NCI-H82 treated with DMSO at 0.1 percent for 48 hours (cell line): ENCODE results near the gene CEACAM3.
A peak's percentile ranks its signal among the peaks of the same experiment; 100 is the strongest.

Experiments used
- DNase-seq: peaks from one replicate; lab custom pipeline; 2025; ENCODE audit not compliant: unreplicated experiment; lab: John Stamatoyannopoulos, UW

Gene CEACAM3

GRCh38 chr19:41843371-41843770 is 47.0 kb downstream of the CEACAM3 start:
- no peak for DNase-seq

GRCh38 chr19:41844601-41845000 is 48.2 kb downstream of the CEACAM3 start, which contains the start of gene LYPD4:
LYPD4 (minus strand) TSS chr19:41844683; CDS start chr19:41839285, 5,398 bp downstream.
- DNase-seq: no peak

DNA sequence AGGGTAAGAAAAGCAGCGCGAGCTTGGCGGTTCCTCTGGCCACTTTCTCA is 48.4 kb downstream of the CEACAM3 start, which contains the start of gene DMRTC2:
Gene DMRTC2 (plus strand): TSS at position 42 of the 50 bp plus-strand sequence. CDS start 2,387 bp downstream, outside the sequence.
- DNase-seq: no peak

GRCh38 chr19:41845051-41845590 is 48.7 kb downstream of the CEACAM3 start:
- no peak for DNase-seq

DNA sequence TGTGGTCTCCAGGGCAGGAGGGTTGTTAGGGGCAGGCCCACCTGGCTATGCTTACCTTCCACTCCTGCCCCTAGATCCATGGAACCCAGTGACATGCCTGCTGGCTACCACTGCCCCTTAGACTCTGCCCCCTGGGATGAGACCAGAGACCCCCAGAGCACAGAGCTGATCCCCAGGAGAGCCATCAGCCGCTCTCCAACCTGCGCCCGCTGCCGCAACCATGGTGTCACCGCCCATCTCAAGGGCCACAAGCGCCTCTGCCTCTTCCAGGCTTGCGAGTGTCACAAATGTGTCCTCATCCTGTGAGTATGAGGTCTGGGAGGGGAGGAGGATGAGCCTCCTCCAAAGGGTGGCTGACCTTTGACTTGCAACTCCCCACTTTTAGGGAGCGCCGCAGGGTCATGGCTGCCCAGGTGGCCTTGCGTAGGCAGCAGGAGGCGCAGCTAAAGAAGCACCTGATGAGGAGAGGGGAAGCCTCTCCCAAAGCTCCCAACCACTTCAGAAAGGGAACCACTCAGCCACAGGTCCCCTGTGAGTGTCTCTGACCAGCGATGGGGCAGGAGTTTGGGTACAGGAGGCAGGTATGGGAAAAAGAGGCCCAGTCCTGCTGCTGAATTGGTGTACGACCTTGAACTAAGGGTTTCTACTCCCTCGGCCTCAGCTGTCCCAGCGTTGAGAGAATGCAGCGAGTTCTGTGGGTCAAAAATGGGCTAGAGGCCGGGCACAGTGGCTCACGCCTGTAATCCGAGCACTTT is 51.1 kb downstream of the CEACAM3 start:
- no peak for DNase-seq

- DNase-seq: no peak
Measured at GRCh38 chr19:41848666-41849065, 52.3 kb downstream of the CEACAM3 start.

GRCh38 chr19:41849067-41849466 is 52.7 kb downstream of the CEACAM3 start:
- DNase-seq: no peak

DNA sequence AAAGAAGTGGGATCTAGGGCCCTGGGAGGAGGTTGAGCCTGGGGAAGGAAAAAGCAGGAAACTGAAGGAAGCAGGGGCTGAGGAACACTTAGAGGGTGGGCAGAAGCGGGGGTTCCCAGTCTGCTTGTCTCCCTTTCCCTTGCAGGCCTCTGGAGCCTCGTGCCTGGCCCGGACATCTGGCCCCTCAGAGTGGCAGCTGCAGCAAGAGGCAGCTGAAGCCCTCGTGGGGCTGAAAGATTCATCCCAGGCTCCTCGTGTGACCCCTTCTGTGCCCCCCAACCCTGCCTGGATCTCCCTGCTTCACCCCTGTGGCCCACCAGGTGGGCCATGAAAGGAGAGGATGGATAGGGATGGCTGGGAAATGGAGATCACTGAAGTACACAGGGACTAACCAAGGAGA is 54.0 kb downstream of the CEACAM3 start:
- no peak for DNase-seq

DNA sequence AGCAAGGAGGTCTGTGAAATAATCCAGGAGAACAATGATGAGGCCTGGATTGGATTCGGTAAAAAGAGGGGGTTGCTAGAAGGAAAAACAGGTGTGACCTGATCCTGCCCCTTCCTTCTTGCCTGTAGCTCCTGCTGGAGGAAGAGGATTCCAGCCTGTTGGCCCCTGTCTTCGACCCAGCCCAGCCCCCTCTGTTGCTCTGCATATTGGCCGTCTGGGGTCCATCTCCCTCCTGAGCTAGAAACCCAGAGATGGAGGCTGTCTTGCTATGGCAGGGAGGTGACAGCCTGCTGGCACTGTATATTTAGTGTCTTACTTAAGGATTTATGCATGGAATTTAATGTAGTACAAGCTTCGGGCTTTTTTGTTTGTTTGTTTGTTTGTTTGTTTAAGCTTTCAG is 55.1 kb downstream of the CEACAM3 start:
- DNase-seq: no peak

DNA sequence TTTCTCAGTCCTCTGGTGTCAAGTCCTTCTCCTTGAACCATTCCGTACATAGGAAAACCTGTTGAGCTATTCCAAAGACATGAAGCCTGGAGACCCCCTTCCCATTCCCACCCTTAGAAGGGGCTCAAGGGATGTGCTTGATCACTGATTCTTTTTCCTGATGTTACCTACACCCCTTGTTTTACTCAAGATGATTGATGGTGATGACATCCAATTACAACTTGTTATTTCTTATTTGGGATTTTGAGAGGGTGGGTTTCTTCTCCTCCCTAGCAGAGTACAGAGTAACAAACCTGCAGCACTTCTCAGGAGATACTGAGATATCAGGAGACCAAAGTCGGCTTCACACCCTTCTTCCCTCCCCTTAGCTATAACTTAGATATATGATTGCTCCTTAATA is 57.0 kb downstream of the CEACAM3 start:
- no peak for DNase-seq

- DNase-seq: no peak
Measured at GRCh38 chr19:41853768-41854167, 57.4 kb downstream of the CEACAM3 start.

DNA sequence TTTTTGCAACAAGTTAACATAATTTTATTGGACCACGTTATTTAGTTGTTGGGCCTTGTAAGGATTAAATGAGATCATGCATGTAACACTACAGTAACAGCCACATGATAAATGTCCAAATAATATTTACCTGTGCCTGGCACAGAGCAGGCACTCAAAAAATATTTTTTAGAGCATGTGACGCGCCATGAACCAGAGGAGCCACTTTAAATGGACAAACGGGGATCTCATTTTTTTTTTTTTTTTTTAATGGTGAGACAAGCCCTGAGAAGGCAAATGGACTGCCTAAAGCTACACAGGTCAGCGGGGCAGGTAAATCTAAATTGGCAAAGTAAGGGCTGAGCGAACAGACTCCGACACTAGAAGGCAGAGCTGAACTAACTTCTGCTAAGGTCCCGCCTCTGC is 62.8 kb downstream of the CEACAM3 start:
- DNase-seq: no peak

DNA sequence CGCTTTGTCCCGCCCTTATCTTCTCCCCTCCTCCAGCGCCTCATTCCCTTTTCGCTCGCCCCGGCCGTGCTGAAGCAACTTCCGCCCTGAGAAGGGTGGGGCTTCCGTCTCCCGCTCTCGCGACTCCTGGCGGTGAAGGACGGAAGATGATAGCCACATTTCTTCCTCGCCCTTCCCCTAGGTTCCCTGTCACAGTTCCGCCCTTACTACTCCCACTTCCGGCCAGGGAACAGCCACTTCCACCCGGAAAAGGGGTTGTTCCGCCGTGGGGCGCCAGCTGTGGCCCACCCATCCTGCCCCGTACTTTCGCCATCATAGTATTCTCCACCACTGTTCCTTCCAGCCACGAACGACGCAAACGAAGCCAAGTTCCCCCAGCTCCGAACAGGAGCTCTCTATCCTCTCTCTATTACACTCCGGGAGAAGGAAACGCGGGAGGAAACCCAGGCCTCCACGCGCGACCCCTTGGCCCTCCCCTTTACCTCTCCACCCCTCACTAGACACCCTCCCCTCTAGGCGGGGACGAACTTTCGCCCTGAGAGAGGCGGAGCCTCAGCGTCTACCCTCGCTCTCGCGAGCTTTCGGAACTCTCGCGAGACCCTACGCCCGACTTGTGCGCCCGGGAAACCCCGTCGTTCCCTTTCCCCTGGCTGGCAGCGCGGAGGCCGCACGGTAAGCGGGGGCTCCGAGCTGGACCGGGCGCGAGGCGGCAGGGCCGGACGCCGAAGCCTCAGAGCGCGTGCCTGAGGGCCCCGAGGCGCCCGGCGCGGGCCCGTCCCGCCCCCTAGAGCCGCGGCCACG is 63.4 kb downstream of the CEACAM3 start, which contains the start of gene RPS19:
Gene RPS19 (plus strand): TSS at position 638 of the 801 bp plus-strand sequence. CDS start 520 bp downstream, outside the sequence.
- DNase-seq: peak; percentile 97

- DNase-seq: no peak
Measured at GRCh38 chr19:41860419-41861115, 64.2 kb downstream of the CEACAM3 start.
